Activated CD4-positive, alpha-beta T cell treated with anti-CD3 and anti-CD28 coated beads, Interleukin-10, Interleukin-2, amounts not matched to agents 100 ng/mL and 50 ng/mL, durations not matched to agents 16 hours and 8 hours (primary cell): ENCODE results near the gene NAPSA.
"Not testable (repeated sequence)": the region's sequence is repeated elsewhere in the genome, so short reads cannot be mapped to it uniquely, and the experiment has no call there.

Experiments used
- DNase-seq: peaks from one replicate; pipeline ENCODE4 v3.0.0-alpha.2; 2020

Gene NAPSA

DNA sequence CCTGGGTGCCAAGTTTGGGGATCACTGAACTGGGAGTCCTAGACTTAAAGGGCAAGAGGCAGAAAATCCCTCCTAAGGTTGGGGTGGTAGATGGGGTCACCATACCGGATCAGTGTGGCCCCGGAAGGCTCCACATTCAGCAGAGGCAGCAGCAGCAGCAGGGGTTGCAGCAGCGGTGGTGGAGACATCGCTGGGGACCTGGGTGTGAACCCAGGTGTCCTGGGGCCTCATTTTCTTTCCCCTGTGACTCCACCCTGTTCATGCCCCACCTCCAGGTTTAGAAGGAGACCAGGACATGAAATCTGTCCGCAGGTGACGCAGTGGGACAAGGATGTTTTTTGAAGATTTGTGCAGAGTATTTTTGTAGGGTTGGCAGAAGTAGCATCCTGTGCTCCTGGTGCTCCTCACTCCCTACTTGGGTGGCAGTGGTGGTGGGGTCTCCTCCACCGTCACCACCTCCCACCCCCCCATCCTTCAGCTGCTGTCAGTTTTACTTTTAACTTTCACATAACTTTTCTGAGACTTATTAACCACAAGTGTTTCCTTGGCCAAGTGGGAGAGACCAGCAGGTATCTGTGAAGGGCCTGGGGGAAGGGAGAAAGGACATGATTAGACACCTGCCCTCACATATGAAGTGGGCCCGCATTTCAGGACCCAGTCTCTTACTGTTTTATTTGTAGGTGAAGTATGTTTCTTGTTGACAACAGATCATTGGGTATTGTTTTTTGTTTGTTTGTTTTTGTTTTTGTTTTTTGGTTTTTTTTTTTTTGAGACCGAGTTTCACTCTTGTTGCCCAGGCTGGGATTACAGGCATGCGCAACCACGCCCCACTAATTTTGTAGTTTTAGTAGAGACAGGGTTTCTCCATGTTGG lies at the start of gene NAPSA:
Gene NAPSA (minus strand): TSS at position 206 of the 873 bp plus-strand sequence. CDS start 18 bp downstream, at position 188.
- no peak for DNase-seq

DNA sequence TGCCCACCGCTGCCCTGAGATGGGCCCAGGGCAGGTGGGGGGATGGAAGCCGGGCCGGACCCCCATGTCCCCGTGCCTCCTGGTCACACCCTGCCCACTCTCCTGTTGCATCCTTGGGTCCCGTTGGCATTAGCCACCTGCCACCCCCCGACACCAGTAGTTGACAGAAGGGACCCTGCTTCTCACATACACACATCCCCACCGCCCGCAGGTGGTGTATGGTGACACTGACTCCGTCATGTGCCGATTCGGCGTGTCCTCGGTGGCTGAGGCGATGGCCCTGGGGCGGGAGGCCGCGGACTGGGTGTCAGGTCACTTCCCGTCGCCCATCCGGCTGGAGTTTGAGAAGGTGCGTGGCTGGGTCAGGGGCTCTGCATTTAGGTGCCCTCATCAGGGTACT lies 48.1 kb upstream of the NAPSA start:
- DNase-seq, result no peak

DNA sequence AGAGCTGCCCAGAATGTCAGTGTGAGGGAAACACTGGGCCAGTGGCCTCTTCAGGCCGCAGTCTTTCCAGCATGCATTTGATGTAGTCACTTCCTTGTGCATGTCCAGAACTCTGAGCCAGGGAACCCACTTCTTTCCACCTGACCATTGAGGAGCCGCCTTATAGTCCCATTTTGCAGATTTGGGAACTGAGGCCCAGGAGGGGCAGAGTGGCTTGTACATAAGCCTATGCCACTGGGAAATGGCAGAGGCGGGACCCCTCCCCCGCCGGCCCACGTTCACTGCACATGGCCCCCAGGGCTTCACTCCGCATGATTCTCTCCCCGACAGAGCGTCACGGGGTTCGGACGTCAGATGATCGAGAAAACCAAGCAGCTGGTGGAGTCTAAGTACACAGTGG lies 47.7 kb upstream of the NAPSA start:
- no peak for DNase-seq

GRCh38 chr19:50412419-50412818 lies 47.0 kb upstream of the NAPSA start:
- DNase-seq, result no peak

DNA sequence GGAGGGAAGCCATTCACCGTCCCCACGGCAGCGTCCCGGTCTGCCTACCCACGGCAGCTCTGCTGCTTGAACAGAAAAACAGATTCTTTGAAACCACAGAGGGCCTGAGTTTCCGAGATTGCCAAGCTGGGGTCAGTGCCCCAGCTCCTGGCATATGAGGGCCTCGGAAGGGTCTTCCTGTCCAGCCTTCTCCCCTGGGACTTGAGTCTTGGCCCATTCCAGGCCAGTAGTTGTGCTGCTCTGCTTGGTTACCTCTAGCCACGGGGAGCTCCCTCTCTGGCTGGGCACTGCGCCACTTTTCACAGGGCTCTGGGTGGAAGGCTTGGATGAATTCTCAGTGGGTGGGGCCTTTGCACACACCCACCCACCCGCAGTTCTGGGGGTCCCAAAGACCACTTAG lies 44.7 kb upstream of the NAPSA start:
- DNase-seq, result no peak

DNA sequence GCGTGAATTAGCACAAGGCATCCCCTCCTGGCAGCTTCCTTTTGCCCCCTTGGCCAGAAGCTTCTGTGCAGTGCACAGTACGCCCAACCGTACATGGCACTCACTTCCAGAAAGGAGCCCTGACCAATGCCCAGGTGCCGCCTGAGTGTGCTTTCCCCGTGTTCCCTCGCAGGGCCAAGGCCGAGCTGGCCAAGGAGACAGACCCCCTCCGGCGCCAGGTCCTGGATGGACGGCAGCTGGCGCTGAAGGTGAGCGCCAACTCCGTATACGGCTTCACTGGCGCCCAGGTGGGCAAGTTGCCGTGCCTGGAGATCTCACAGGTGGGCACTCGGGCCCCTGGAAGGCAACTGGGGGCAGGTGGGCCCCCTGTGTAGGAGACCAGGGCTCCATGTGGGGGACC lies 43.9 kb upstream of the NAPSA start:
- no peak for DNase-seq

- no peak for DNase-seq
These were observed 41.4 kb upstream of the NAPSA start for GRCh38 chr19:50406829-50407228.

GRCh38 chr19:50406156-50406820 lies 40.8 kb upstream of the NAPSA start:
- no peak for DNase-seq

DNA sequence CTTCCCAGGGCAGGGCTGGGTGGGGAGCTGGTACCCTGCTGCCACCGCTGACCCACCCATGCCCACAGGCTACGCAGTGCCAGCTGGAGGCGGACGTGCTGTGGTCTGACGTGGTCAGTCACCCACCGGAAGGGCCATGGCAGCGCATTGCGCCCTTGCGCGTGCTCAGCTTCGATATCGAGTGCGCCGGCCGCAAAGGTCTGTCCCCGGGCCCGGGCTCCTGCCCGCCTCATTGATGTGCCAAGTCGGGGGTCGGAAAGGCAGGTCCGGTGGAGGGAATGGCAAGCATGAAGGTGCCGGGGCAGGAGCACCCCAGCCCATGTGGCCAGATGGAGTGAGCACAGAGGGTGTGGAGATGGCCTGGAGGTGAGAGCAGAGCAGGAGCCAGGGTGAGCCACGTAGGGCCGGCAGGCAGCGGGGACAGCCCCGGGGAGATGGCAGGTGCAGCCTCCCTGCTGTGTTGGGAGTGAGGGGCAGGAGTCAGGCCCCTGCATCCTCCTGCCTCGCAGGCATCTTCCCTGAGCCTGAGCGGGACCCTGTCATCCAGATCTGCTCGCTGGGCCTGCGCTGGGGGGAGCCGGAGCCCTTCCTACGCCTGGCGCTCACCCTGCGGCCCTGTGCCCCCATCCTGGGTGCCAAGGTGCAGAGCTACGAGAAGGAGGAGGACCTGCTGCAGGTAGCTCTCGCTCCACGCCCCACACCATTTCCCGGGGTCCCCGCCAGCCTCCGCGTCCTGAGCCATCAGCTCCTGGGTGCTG lies 37.3 kb upstream of the NAPSA start:
- no peak for DNase-seq

- DNase-seq, result no peak
These were observed 36.4 kb upstream of the NAPSA start for GRCh38 chr19:50401605-50402450.

DNA sequence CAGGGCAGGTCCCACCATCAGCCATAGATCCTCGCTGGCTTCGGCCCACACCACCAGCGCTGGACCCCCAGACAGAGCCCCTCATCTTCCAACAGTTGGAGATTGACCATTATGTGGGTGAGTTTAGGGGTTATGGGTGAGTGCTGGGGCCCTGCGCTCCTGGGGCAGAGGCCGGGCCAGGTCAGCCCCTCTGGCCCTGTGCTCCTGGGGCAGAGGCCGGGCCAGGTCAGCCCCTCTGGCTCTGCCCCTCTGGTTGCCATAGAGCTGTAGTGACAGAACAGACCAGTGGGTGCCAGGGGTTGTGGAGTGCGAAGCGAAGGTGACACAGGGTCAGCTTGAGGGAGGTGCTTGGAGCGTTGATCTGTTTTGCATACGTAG lies 33.9 kb upstream of the NAPSA start:
- no peak for DNase-seq

GRCh38 chr19:50398675-50399367 lies 33.4 kb upstream of the NAPSA start:
- no peak for DNase-seq

DNA sequence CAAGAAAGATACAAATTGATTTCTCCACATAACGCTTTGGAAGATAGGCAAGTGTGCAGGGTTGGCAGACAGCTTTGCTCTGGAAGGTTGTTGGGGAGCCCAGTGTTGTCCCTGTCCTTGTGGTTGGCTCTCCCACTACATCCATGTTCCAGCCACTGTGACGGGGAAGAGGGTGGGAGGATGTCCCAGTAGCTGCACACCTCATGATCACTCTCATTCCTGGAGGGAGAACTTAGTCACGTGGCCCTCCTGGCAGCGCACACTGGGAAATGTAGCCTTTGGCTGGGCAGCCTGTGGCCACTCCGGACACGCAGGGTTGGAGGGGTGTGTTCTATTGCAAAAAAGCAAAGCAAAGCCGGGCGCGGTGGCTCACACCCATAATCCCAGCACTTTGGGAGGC lies 28.6 kb upstream of the NAPSA start:
- no peak for DNase-seq

DNA sequence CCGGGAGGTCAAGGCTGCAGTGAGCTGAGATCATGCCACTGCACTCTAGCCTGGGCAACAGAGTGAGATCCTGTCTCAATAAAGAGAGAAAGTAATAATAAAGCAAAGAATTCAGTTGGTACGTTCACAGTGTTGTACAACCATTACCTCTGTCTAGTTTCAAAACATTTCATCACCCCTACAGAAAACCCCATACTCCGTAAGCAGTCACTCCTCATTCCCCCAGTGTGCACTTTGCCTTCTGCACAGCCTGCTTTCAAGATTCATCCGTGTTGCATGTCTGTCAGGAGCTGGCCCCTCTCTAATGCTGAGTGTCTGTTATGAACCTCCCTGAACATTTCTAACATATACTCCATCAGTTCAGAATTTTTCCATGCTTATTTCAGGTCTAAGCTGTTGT lies 28.1 kb upstream of the NAPSA start:
- DNase-seq, result no peak

- no peak for DNase-seq
These were observed 27.3 kb upstream of the NAPSA start for GRCh38 chr19:50392759-50393158.

DNA sequence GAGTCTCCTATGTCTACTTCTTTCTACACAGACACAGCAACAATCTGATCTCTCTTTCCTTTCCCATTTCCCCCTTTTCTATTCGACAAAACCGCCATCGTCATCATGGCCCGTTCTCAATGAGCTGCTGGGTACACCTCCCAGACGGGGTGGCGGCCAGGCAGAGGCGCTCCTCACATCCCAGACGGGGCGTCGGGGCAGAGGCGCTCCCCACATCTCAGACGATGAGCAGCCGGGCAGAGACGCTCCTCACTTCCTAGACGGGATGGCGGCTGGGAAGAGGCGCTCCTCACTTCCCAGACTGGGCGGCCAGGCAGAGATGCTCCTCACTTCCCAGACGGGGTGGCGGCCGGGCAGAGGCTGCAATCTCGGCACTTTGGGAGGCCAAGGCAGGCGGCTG lies 25.5 kb upstream of the NAPSA start:
- not testable (repeated sequence) for DNase-seq

GRCh38 chr19:50390295-50390694 lies 24.9 kb upstream of the NAPSA start:
- DNase-seq, result not testable (repeated sequence)

DNA sequence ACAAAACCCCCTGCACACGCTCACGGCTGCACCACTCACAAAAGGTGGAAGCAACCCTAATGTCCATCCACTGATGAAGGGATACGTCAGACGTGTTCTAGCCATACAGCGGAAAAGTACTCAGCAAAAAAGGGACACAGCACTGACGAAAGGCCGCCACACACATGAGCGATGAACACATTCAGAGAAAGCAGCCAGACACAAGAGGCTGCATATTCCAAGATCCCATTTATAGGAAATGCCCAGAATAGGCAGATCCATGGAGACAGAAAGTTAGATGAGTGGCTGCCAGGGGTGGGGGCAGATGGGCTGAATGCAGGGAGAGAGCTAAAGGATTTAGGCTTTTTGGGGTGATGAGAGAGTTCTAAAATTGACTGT lies 22.4 kb upstream of the NAPSA start:
- no peak for DNase-seq

DNA sequence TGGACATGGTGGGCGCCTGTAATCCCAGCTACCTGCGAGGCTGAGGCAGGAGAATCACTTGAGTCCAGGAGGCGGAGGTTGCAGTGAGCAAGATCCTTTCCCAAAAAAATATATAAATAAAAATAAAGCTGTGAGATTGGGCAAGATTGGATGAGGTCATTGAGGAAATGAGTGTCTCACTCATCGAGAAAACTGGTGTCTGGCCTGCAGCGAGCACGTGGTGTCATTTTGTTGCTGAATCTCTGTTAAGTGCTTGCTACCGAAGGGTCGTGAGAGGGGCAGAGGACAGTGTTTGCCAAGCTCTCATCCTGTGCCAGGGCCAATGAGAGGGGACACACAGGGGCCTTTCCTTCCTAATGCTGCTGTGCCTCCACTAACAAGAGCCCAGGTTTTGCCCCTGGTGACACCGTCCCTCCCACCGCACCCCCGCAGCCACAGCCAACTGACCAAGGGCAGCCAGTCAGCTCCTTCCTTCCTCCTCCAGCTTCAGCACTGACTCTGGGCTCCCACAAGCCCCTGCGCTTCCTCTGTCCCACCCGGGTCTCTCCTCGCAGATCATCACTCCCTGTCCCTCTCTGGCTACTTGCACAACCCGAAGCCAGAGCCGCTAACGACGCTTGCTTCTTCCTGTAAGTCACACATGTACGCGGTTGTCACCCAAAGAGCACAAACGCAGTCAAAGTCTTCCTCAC lies 21.9 kb upstream of the NAPSA start:
- no peak for DNase-seq

DNA sequence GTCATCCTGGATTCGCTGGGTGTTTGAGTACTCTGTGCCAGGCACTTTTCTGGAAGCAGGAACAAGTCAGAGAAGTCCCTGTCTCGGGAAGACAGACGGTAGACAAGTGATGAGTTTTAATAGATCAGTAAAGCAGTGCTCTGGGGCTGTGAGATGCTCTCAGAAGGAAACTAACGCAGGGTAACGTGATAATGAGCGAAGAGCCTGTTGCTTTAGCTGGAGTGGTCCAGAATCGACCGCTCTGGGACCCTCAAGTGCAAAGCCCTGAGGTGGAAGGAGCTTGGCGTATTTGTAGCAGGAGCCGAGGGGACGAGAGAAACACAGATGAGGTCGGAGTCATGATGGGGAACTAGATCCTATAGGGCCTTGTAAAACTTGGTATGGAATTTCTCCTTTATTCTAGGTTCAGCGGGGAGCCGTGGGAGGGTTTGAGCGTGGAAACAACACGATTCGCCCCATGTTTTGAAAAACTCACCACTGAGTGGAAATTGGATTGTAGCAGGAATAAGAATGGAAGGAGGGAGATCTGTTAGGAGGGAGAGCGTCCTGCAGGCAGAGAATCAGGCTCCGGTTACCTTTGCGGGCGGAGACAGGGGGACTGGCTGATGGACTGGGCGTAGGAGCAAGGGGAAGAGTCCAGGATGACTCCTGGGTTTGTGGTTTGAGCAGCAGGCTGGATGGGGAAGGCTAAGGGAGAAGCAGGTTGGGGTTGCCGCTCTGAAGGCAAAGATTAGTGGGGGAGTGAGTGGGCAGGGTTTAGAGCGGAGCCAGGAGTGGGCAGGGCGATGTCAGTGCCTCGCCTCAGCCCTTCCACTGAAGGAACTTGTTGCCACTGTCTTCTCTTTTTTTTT lies 19.5 kb upstream of the NAPSA start:
- no peak for DNase-seq
